BE2C (cell line): ENCODE data around the gene MACF1.

ENCODE experiments used
- DNase-seq: peaks from one replicate; pipeline ENCODE4 v3.0.0-alpha.2; 2020
- H3K27me3 ChIP-seq: fragments of 250-450 bp; sonication (Bioruptor Pico); 2 replicates; pipeline ENCODE4 v1.5.1; 2020; ENCODE audit warnings: mild to moderate bottlenecking
- H3K36me3 ChIP-seq: fragments of 250-450 bp; sonication (Bioruptor Pico); 2 replicates; pipeline ENCODE4 v1.5.1; 2020; ENCODE audit warnings: mild to moderate bottlenecking
- H3K4me1 ChIP-seq: fragments of 250-450 bp; sonication (Bioruptor Pico); 2 replicates; pipeline ENCODE4 v1.5.1; 2020
- H3K4me3 ChIP-seq: 2 replicates; pipeline ENCODE4 v1.5.1; 2011; ENCODE audit warnings: low read depth, low read length
- H3K9me3 ChIP-seq: fragments of 250-450 bp; sonication (Bioruptor Pico); 2 replicates; pipeline ENCODE4 v1.5.1; 2020
- TF ChIP-seq, protein P1 (sequence below): IDR thresholded peaks from 2 replicates; pipeline ENCODE4 v1.5.1; 2012; ENCODE audit warnings: mild to moderate bottlenecking, low read depth, low read length

MACF1 gene

DNA sequence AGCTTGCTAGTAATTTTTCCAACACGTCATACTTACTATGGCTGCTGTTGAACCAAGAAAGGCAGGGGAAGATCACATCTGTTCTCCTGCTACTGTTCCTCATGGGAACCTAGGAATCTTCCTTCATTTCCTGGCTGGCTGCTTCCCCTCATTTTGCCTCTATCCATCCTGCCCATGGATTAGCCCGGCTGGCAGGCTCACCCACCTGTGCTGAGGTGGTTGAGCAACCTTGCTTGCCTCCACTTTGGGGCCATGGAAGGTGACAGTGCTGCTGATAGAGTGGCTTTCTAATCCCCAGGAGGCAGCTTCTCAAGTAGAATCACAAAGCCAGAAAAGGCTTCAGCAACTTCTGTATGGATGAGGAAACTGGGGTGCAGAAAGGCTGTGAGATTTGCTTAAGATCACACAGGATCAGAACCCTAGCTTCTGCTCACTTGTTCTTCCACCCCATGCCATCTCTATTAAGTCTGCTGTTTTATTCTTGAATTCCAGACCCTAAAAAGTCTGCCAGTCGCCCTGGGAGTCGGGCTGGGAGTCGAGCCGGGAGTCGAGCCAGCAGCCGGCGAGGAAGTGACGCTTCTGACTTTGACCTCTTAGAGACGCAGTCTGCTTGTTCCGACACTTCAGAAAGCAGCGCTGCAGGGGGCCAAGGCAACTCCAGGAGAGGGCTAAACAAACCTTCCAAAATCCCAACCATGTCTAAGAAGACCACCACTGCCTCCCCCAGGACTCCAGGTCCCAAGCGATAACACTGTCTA lies 280.7 kb downstream of the MACF1 start:
- Histone ChIP-seq H3K36me3 (no peaks in the 10 kb centered on the region; the same call in 1 of the 2 replicates), H3K4me1 (no peaks in the 10 kb centered on the region), H3K4me3 (no peak overlapping the region), H3K27me3 (no peaks in the 10 kb centered on the region), H3K9me3 (no peaks in the 10 kb centered on the region)
- TF ChIP-seq, protein P1, sequence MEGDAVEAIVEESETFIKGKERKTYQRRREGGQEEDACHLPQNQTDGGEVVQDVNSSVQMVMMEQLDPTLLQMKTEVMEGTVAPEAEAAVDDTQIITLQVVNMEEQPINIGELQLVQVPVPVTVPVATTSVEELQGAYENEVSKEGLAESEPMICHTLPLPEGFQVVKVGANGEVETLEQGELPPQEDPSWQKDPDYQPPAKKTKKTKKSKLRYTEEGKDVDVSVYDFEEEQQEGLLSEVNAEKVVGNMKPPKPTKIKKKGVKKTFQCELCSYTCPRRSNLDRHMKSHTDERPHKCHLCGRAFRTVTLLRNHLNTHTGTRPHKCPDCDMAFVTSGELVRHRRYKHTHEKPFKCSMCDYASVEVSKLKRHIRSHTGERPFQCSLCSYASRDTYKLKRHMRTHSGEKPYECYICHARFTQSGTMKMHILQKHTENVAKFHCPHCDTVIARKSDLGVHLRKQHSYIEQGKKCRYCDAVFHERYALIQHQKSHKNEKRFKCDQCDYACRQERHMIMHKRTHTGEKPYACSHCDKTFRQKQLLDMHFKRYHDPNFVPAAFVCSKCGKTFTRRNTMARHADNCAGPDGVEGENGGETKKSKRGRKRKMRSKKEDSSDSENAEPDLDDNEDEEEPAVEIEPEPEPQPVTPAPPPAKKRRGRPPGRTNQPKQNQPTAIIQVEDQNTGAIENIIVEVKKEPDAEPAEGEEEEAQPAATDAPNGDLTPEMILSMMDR = no peak
- no peak for DNase-seq

DNA sequence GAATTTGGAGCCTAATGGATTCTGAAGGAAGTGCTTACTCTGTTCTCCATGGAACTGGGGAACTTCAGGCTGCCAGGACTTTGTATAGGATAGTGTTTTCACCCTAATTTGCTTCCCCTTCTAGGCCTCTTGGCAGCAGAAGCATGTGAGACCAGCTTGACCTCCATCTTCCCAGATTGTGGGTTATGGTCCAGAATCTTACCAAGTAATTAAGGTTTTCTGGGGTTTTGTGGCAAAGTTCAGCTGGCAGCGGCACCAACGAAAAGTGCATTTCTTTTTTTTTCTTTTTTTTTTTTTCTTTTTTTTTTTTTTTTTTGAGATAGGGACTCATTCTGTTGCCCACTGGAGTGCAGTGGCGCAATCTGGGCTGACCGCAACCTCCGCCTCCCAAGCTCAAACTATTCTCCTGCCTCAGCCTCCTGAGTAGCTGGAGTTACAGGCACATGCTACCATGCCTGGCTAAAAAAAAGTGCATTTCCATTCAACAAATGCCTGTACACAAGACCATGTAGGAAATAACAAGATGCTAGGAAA lies 283.6 kb downstream of the MACF1 start:
- Histone ChIP-seq H3K36me3 (no peaks in the 10 kb centered on the region), H3K27me3 (peaks cover 10% of the 10 kb centered on the region; the same call in 1 of the 2 replicates), H3K4me1 (no peaks in the 10 kb centered on the region), H3K4me3 (no peak overlapping the region), H3K9me3 (no peaks in the 10 kb centered on the region)
- TF ChIP-seq, protein P1 = no peak
- DNase-seq = no peak

DNA sequence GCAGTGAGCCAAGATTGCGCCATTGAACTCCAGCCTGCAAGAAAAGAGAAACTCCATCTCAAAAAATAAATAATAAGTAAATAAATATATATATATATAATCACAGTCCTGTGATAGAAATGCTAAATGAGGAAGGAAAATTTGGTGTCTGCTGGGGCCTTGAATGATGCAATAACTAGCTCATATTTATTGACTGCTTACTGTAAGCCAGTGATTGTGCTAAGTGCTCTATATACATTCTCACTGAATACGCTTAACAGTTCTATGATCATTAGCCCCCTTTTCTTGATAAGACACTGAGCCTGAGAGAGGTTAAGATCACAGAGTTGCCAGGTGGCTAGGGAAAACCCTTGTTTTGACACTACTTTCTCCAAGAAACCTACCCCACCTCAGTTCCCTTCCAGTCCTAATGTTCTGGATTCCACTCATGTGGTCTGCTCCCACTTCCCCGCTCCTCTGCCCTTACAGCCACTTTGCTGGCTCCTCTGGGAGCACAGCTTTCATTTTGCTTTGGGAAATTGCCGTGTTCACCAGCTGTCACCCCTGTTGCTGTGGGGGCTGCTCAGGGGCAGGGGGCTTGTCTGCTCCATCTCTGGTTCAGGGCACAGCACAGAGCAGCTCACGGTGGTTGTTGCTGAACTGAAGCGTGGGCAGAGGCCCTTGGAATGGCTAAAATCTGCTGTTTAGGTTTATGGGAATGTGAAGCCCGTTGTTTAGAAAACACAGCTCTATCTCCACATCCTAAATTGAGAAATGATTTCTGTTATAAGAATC lies 284.5 kb downstream of the MACF1 start:
- no peak for DNase-seq
- H3K4me3 ChIP-seq = no peak overlapping the region
- TF ChIP-seq, protein P1 = no peak
- H3K27me3 ChIP-seq = peaks cover 10% of the 10 kb centered on the region; the same call in 1 of the 2 replicates
- H3K9me3 ChIP-seq = no peaks in the 10 kb centered on the region
- H3K4me1 ChIP-seq = no peaks in the 10 kb centered on the region
- H3K36me3 ChIP-seq = no peaks in the 10 kb centered on the region

DNA sequence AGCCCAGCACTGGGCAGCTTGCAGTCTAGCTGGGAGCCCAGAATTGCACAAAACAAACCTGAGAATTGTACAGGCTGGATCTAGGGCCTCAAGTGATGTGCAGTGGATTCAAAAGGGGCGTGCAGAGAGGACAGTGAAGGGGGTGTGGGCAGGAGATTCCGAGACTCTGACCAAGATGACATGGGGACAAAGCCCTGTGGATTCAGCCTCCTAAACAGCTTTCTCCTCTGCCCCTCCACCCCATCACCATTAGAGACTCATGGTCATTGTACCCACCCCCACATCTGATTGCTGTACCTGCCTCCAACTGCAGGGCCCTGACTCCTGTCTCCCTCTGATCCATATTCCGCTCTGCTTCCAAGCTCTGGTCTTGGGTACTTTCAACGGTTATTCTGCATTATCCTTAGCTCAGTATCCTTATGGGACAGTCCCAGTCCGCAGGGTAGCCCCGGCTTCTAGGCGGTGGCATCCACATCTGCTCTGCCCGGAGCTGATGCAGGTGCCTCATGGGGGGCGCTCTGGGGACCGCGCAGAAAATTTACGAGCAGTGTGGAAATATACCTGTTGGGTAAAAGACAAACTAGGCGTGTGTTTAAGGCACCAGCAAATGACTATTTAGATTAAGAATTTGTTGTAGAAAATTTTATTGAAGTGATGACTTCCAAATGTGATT lies 285.2 kb downstream of the MACF1 start:
- H3K4me3 ChIP-seq = no peak overlapping the region
- H3K9me3 ChIP-seq = no peaks in the 10 kb centered on the region
- no peaks in the 10 kb centered on the region for H3K36me3 ChIP-seq
- peaks cover 10% of the 10 kb centered on the region; the same call in 1 of the 2 replicates for H3K27me3 ChIP-seq
- TF ChIP-seq, protein P1 = no peak
- DNase-seq = no peak
- no peaks in the 10 kb centered on the region for H3K4me1 ChIP-seq

DNA sequence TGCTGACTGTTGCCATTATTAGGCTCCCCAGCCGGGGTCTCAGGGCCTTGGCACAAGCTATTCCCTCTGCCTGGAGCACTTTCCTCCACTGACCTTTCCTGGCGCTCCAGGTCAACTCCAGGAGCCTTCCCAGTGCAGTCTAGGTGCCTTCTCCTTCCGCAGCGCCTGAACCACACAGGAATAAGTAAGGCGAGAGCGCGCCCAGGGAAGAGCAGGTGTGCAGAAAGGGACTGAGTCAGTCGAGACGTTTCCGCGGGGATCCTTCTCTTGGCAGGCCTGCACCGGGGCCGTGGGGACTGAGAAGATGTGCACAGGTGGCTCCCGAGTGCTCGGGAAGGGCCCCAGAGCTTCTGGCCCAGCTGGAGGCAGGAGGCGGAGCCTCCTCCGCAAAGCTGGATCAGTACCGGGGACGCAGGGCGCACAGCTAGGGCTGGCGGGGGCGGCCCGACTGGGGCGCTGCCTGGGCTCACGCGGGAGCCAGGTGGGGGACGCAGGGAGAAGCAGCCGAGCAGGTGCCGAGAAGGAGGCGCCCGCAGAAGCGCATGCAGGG lies 286.2 kb downstream of the MACF1 start:
- Histone ChIP-seq H3K27me3 (peaks cover 10% of the 10 kb centered on the region; the same call in 1 of the 2 replicates), H3K4me3 (no peak overlapping the region), H3K36me3 (no peaks in the 10 kb centered on the region), H3K4me1 (no peaks in the 10 kb centered on the region), H3K9me3 (no peaks in the 10 kb centered on the region)
- TF ChIP-seq, protein P1 = no peak
- DNase-seq = no peak
